NOMO-1 (cell line): Measurements from ENCODE around the gene GCK.

ENCODE experiments used
- DNase-seq, 2 experiments: peaks; one replicate each; lab custom pipeline; 2025; ENCODE audit not compliant: unreplicated experiment in 2 of 2; lab: John Stamatoyannopoulos, UW

Gene GCK

GRCh38 chr7:44189286-44189992 lies at the start of gene GCK:
Gene GCK (minus strand): TSS chr7:44189439. CDS start chr7:44188953, 486 bp downstream.
- no peak for DNase-seq

DNA sequence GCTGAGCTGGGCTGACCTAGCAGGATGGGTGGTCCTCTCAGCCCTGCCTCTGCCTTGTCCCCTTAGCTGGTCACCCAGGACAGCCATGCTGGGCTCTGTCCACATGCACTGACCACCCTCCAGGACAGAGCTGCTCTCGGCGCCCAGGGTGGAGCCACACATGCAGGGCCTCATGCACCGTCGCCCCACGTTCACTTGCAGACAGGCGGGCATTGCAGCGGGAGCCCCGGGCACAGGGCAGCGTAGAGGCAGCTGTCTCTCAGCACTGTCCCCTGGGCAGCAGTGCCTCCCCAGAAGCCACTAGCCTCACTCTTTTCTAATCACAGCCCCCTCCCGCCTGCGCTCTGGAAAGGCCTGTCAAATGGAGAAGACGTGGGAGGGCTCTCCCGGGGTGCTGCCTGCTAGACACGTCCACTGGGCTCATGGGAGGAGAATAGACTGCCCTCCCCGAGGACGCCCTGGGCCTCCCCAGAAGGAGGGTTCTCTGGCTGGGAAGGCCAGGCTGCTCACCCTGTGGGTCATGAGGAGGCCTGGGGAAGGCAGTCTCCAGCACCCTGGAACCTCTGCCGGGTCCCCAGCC lies 49.0 kb upstream of the GCK start:
- DNase-seq, result no peak

DNA sequence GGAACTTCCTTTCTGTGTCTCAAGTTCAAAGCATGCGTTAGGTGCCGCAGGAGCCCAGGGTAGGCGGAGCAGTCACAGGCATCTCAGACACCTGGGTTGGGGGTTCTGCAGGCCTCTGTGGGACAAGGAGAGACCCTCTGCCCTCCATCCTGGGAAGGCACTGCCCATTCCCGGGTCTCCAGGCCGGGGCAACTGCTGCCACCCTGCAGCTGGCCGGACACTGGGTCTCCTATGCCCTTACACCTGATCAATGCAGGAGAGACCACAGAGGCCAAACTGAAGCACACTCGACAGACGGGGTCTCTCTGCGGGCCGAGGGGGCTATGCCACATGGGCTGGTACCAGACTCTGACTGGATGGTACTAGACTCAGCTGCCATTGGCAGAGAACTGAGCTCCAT lies 48.5 kb upstream of the GCK start:
- DNase-seq, result no peak

DNA sequence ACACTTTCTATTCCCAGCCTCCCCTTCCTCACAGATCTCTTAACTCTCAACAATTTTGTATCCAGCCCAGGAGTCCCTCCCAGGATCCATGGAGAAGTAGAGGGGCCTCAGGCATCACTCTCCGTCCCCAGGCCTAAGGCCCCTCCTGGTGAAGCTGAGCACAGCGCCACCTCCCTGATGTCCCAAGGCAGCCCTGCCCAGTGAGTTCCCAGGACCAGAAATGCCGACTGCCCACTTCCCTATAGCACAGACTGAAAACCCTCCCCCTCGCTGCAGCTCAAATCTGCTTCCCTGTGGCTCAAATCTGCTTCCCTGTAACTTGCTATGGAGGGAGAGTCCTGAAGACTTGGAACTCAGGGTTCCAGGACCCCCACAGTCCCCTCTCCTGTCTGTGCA lies 47.1 kb upstream of the GCK start:
- DNase-seq, result peak; percentile 39 to 46

DNA sequence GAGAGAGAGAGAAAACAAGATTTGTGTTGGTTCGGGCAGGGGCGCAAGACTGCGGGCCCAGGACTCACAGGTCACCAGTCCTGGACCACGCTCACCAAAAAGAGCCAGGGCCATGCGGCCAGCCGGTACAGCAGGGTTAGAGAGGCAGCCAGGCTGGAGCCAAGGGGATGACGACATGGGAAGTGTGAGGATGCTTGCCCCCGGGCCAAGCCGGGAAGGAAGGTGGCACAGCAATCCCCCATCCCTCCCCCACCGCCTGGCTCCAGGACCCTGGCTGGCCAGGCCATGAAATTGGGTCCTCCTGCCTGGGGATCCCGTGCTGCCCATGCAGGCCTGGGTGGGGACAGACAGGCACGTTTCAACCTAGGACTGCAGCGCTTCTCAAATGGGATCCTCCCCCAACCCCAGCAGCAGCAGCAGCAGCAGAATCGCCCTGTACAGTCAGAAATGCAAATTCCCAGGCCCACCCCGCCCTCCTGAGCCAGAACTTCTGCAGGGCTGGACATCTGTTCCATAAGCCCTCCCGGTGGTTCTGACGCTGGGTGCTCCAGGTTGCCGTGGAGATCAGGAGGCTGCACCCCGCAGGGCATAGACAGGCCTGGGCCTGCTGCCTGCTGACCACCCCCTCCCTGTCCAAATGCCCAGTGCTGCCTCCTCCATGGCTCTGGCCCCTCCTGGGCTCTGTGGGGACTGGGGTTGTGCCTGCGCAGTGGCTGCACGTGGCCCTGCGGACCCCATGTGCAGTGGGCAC lies 46.5 kb upstream of the GCK start:
- no peak for DNase-seq

DNA sequence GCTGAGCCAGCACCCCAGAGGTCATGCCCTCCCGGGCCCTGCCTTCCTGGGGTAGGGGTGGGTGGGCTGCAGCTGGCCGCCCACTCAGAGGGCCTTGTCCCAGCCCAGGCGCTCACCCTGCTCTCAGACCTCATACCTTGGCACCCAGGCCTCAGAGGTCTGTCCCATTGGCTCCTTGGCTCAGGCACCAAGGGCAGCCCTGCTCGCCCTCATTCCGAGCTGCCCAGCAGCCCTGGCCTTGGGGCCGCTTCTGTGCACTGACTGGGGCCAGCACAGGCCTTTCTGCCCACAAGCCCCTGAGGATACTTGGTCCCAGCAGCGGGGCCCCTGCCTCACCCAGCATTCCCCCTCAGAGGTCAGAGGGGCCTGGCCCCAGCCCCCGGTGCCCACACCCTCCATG lies 45.8 kb upstream of the GCK start:
- no peak for DNase-seq

GRCh38 chr7:44232901-44233715 lies 43.9 kb upstream of the GCK start:
- no peak for DNase-seq

GRCh38 chr7:44232396-44232795 lies 43.2 kb upstream of the GCK start:
- DNase-seq, result no peak

- no peak for DNase-seq
These were observed 41.8 kb upstream of the GCK start for GRCh38 chr7:44231088-44231487.

DNA sequence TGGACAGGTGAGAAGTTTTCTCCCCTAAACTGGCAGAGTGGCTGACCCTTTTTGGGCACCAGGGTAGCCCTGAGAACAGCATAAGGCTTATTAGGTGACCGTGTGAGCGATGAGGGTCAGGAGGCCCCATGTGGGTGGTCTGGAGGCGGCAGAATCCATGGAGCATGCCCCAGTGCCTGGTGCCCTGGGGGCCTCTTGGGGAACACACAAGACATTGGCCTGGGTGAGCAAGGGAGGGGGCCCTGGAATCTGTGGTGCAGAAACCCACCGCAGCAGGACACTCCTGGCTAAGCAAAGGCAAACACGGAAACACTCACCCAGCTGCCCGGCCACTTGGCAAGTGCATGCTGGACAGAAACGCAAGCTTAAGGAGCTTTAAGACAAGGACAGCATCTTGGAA lies 41.0 kb upstream of the GCK start:
- no peak for DNase-seq

DNA sequence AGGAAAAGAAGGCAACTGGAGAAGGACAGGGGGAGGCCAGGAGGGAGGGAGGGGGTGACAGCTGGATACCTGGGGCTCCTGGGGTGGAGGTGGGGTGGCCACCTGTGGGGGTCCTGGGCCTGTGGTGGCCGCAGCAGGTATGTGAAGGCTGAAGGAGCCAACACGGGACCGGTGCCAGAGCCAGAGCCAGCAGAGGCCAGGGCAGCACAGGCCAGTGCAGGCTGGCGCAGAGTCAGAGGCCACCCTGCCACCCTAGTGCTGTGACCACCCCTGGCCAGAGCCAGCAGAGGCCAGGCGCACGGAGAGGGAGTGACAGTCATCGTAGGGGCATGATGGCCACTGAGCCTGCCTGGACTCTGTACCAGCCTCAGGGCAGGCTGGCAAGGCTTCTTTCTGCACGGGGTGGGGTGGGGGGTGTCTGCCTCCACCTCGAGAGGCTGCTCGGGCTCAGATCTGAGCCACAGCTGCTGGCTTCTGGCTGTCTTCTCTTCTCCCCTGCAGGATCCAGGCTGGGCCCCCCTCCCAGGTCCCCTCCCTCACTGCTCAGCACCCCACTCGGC lies 40.4 kb upstream of the GCK start:
- DNase-seq, result no peak

- DNase-seq, result no peak
These were observed 39.5 kb upstream of the GCK start for GRCh38 chr7:44228571-44229350.

DNA sequence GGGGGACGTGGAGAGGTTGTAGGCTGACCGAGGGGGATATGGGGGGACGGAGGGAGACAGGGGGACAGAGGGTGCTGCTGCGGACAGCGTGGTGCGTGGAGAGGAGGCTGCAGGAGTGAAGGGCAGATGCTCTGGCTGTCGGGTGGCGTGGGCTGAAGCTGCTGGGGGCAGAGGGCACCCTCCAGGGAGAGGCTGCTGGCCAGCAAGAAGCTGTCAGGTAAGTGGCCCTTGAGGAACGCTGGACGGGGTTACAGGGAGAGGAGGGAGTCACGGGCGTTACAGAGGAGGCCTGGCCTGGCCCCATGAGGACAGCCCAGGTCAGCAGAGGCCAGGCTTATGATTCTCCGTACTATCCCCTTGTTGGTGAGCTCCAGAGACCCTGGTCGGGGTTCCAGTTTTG lies 38.7 kb upstream of the GCK start:
- no peak for DNase-seq

DNA sequence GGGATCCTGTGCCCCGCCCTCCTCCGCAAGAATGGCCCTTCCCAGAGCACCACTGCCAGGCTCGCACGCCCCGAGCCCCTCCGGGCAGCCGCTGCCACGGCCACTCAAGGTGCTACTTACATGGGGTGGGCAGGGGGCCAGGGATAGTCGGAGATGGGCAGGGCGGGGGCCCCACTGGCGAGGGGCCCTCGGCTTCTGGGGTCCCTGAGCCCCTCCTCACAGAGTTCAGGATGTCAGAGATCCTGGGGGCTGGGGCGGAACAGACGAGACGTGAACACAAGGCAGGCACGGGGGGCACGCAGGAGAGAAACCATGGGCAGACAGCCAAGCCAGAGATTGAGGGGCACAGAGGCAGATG lies 37.1 kb upstream of the GCK start:
- no peak for DNase-seq

GRCh38 chr7:44225566-44226395 lies 36.5 kb upstream of the GCK start:
- DNase-seq, result no peak

GRCh38 chr7:44224974-44225565 lies 35.8 kb upstream of the GCK start:
- DNase-seq, result no peak

- no peak for DNase-seq
These were observed 35.1 kb upstream of the GCK start for GRCh38 chr7:44224080-44224973.
